HG03108 (cell line): ENCODE measurements around the gene GRXCR1.

ENCODE experiments used
- ATAC-seq: cut with Tn5 transposase; IDR thresholded peaks from one replicate; pipeline ENCODE4 v1.9.1; 2021; ENCODE audit warnings: moderate library complexity; ENCODE audit not compliant: unreplicated experiment

GRXCR1 gene

GRCh38 chr4:42927946-42928345, 35.4 kb downstream of the GRXCR1 start:
- no peak for ATAC-seq

GRCh38 chr4:42928582-42928981, 36.1 kb downstream of the GRXCR1 start:
- ATAC-seq = no peak

GRCh38 chr4:42942216-42942615, 49.7 kb downstream of the GRXCR1 start:
- ATAC-seq = no peak

GRCh38 chr4:42945874-42946273, 53.4 kb downstream of the GRXCR1 start:
- no peak for ATAC-seq

GRCh38 chr4:42953321-42953720, 60.8 kb downstream of the GRXCR1 start:
- ATAC-seq = no peak

GRCh38 chr4:42954963-42955669, 62.6 kb downstream of the GRXCR1 start:
- no peak for ATAC-seq

GRCh38 chr4:42955746-42956505, 63.4 kb downstream of the GRXCR1 start:
- ATAC-seq = no peak

- ATAC-seq = no peak
Observed at GRCh38 chr4:42965326-42965725, 72.8 kb downstream of the GRXCR1 start.

- ATAC-seq = no peak
Observed at GRCh38 chr4:42985976-42986375, 93.5 kb downstream of the GRXCR1 start.

GRCh38 chr4:42995343-42995944, 102.9 kb downstream of the GRXCR1 start:
- ATAC-seq = peak; percentile 69

- no peak for ATAC-seq
Observed at GRCh38 chr4:43008793-43009192, 116.3 kb downstream of the GRXCR1 start.

GRCh38 chr4:43014256-43014655, 121.7 kb downstream of the GRXCR1 start:
- ATAC-seq = no peak

- no peak for ATAC-seq
Observed at GRCh38 chr4:43041632-43042031, 149.1 kb downstream of the GRXCR1 start.

- ATAC-seq = no peak
Observed at GRCh38 chr4:43047058-43047457, 154.5 kb downstream of the GRXCR1 start.

GRCh38 chr4:43048570-43048969, 156.1 kb downstream of the GRXCR1 start:
- no peak for ATAC-seq

GRCh38 chr4:43049326-43049725, 156.8 kb downstream of the GRXCR1 start:
- no peak for ATAC-seq

GRCh38 chr4:43066415-43066814, 173.9 kb downstream of the GRXCR1 start:
- ATAC-seq = no peak

GRCh38 chr4:43071069-43071468, 178.6 kb downstream of the GRXCR1 start:
- no peak for ATAC-seq
